SK-N-SH (cell line): Measurements from ENCODE around the gene RALA. TPM values are rescaled to one million over a fixed set of nuclear protein-coding genes. Genes with fewer than 3 reads are reported as not detected.

Source experiments
- CTCF ChIA-PET: fragments of 300-600, 350-600 bp; formaldehyde crosslinking; extraction: SDS; loops from one replicate; lab custom pipeline; 2021; lab: Yijun Ruan, JAX
- POLR2A ChIA-PET: fragments of 350-600 bp; sonication (Branson Sonifier 250); formaldehyde crosslinking; extraction: SDS; loops from one replicate; lab custom pipeline; 2020; ENCODE audit warnings: antibody characterized with exemption, inconsistent platforms; lab: Yijun Ruan, JAX
- DNase-seq: peaks from one replicate; pipeline ENCODE4 v3.0.0; 2012
- H2AFZ ChIP-seq: fragments of 200-600 bp; sonication (generic); 2 replicates; pipeline ENCODE4 v1.8.1; 2016; ENCODE audit warnings: antibody characterized with exemption, mild to moderate bottlenecking, low read depth
- H3F3A ChIP-seq: fragments of 200-600 bp; sonication (generic); replicated peaks from 2 replicates; pipeline ENCODE3; 2016; ENCODE audit warnings: antibody characterized with exemption, mild to moderate bottlenecking; ENCODE audit not compliant: insufficient read depth
- H3K27ac ChIP-seq, 2 experiments: fragments of 200-500 bp in 1 of 2; fragments of 200-600 bp in 1 of 2; sonication (Bioruptor generic) in 1 of 2; sonication (generic), shearing (Covaris generic) in 1 of 2; 2 replicates each; pipeline versions ENCODE4 v1.5.1 to v1.6.1; 2014 to 2016; ENCODE audit warnings: low read depth in 2 of 2, inconsistent platforms in 1 of 2, low read length in 1 of 2, mild to moderate bottlenecking in 1 of 2, mixed read lengths in 1 of 2
- H3K27me3 ChIP-seq: fragments of 200-600 bp; sonication (generic), shearing (Covaris generic); 2 replicates; pipeline ENCODE4 v1.6.1; 2016; ENCODE audit warnings: mixed run types; ENCODE audit not compliant: insufficient read depth
- H3K36me3 ChIP-seq, 2 experiments: fragments of 200-500 bp in 1 of 2; fragments of 200-600 bp in 1 of 2; sonication (Bioruptor generic) in 1 of 2; sonication (generic) in 1 of 2; replicated peaks in 1 of 2; 2 replicates each; pipeline versions ENCODE3 to v1.5.1; 2014 to 2016; ENCODE audit warnings: low read length in 1 of 2, mild to moderate bottlenecking in 1 of 2; ENCODE audit not compliant: insufficient read depth in 2 of 2, control insufficient read depth in 1 of 2
- H3K4me1 ChIP-seq, 2 experiments: fragments of 200-500 bp in 1 of 2; fragments of 200-600 bp in 1 of 2; sonication (Bioruptor generic) in 1 of 2; sonication (generic), shearing (Covaris generic) in 1 of 2; 2 replicates each; pipeline versions ENCODE4 v1.5.1 to v1.6.1; 2014 to 2016; ENCODE audit warnings: low read depth in 1 of 2, low read length in 1 of 2, mixed run types in 1 of 2; ENCODE audit not compliant: insufficient read depth in 2 of 2, control insufficient read depth in 1 of 2
- H3K4me2 ChIP-seq: fragments of 200-600 bp; sonication (generic), shearing (Covaris generic); 2 replicates; pipeline ENCODE4 v1.6.1; 2017; ENCODE audit warnings: mixed run types
- H3K4me3 ChIP-seq, 2 experiments: fragments of 200-500 bp in 1 of 2; fragments of 200-600 bp in 1 of 2; sonication (Bioruptor generic) in 1 of 2; sonication (generic), shearing (Covaris generic) in 1 of 2; 2 replicates each; pipeline versions ENCODE4 v1.5.1 to v1.8.1; 2014 to 2016; ENCODE audit warnings: low read depth in 2 of 2, inconsistent platforms in 1 of 2, low read length in 1 of 2, mild to moderate bottlenecking in 1 of 2, mixed read lengths in 1 of 2, moderate library complexity in 1 of 2
- H3K79me2 ChIP-seq: fragments of 200-600 bp; sonication (generic); 2 replicates; pipeline ENCODE4 v1.8.1; 2017; ENCODE audit warnings: mild to moderate bottlenecking; ENCODE audit not compliant: insufficient read depth
- H3K9ac ChIP-seq: fragments of 200-600 bp; sonication (generic); 2 replicates; pipeline ENCODE4 v1.6.1; 2017; ENCODE audit warnings: mixed run types
- H3K9me2 ChIP-seq: fragments of 200-600 bp; sonication (generic); 2 replicates; pipeline ENCODE4 v1.6.1; 2017; ENCODE audit warnings: mixed run types
- H3K9me3 ChIP-seq: fragments of 200-600 bp; sonication (generic); 2 replicates; pipeline ENCODE4 v1.6.1; 2017; ENCODE audit warnings: mixed run types, mild to moderate bottlenecking, moderate library complexity
- H4K20me1 ChIP-seq: fragments of 200-600 bp; sonication (generic); 2 replicates; pipeline ENCODE4 v1.6.1; 2017; ENCODE audit warnings: mild to moderate bottlenecking, mixed run types; ENCODE audit not compliant: insufficient read depth
- CHD2 ChIP-seq: fragments of 150-350 bp; IDR thresholded peaks from 2 replicates; pipeline ENCODE4 v1.6.1; 2018; ENCODE audit warnings: low read length; ENCODE audit not compliant: partially characterized antibody
- EP300 ChIP-seq, 2 experiments: IDR thresholded peaks; 2 replicates each; pipeline versions ENCODE4 v1.4.0 to v1.6.1; 2012; ENCODE audit warnings: borderline replicate concordance in 1 of 2, low read depth in 1 of 2, low read length in 1 of 2
- EZH2phosphoT487 ChIP-seq: fragments of 200-600 bp; sonication (generic); IDR thresholded peaks from 2 replicates; pipeline ENCODE4 v1.6.1; 2017; ENCODE audit warnings: low read depth, mixed run types, mild to moderate bottlenecking, antibody characterized with exemption, moderate library complexity, borderline replicate concordance
- GATA2 ChIP-seq: sonication (generic); formaldehyde crosslinking; IDR thresholded peaks from 2 replicates; pipeline ENCODE4 v1.5.0; 2020; ENCODE audit warnings: mild to moderate bottlenecking, missing genetic modification reagents
- JUND ChIP-seq: IDR thresholded peaks from 2 replicates; pipeline ENCODE4 v1.4.0; 2012
- RAD21 ChIP-seq: IDR thresholded peaks from 2 replicates; pipeline ENCODE4 v1.6.1; 2012; ENCODE audit warnings: mild to moderate bottlenecking, low read length
- REST ChIP-seq: IDR thresholded peaks from 2 replicates; pipeline ENCODE4 v1.6.1; 2012; ENCODE audit warnings: mild to moderate bottlenecking, low read depth, low read length, moderate library complexity
- YY1 ChIP-seq: IDR thresholded peaks from 2 replicates; pipeline ENCODE4 v1.4.0; 2012; ENCODE audit warnings: low read depth, mild to moderate bottlenecking
- ZBTB33 ChIP-seq: IDR thresholded peaks from 2 replicates; pipeline ENCODE4 v1.4.0; 2012; ENCODE audit warnings: low read depth, borderline replicate concordance
- WGBS: methylation state at CpG from one replicate; pipeline ENCODE4 v1.1.6; 2017; ENCODE audit warnings: low lambda C conversion rate; 5-methylcytosine and 5-hydroxymethylcytosine counted together
- polyA plus RNA-seq, 3 experiments: library from polyadenylated mRNA; depleted of rRNA; stranded (reverse); fragments of >200 nt; gene quantifications; 2 replicates each; pipeline ENCODE4 v1.2.3, GENCODE V29; 2012
- TF ChIP-seq, protein P1 (sequence below): IDR thresholded peaks from 2 replicates; pipeline ENCODE4 v1.4.0; 2012; ENCODE audit warnings: low read depth
- TF ChIP-seq, protein P2 (sequence below): fragments of 200-600 bp; sonication (generic); IDR thresholded peaks from 2 replicates; pipeline ENCODE4 v1.6.1; 2017; ENCODE audit warnings: antibody characterized with exemption, mild to moderate bottlenecking, moderate library complexity
- TF ChIP-seq, protein P3 (sequence below): IDR thresholded peaks from 2 replicates; pipeline ENCODE4; 2012
- TF ChIP-seq, protein P4 (sequence below): fragments of 150-350 bp; IDR thresholded peaks from 2 replicates; pipeline ENCODE4 v1.6.1; 2017; ENCODE audit warnings: antibody characterized with exemption, low read length, low read depth, borderline replicate concordance
- TF ChIP-seq, protein P5 (sequence below): fragments of 150-350 bp; IDR thresholded peaks from 2 replicates; pipeline ENCODE4 v1.6.1; 2016; ENCODE audit warnings: mild to moderate bottlenecking, low read depth, low read length

RALA gene
- polyA plus RNA-seq, 1 of the 3 experiments (the other 2 are of a cell fraction): 29.0 TPM

- Histone ChIP-seq H3K36me3 (peaks cover 3 to 33% of the 10 kb centered on the region in 2 experiments), H3K79me2 (peaks cover 99% of the 10 kb centered on the region), H3K9me2 (no peaks in the 10 kb centered on the region), H3F3A (peaks cover 38% of the 10 kb centered on the region), H4K20me1 (peaks cover 46% of the 10 kb centered on the region), H2AFZ (no peak overlapping the region), H3K4me3 (no peak overlapping the region), H3K27me3 (no peaks in the 10 kb centered on the region), H3K9ac (no peak overlapping the region), H3K4me1 (peaks cover 2 to 13% of the 10 kb centered on the region in 2 experiments; a peak in 3 of 4 replicates), H3K4me2 (no peak overlapping the region), H3K9me3 (no peaks in the 10 kb centered on the region), H3K27ac (no peak overlapping the region)
- CTCF ChIA-PET: interaction anchor here (0.7 to 2.8 kb wide), 4 partner anchors 14 to 92 kb away, joined by 3 to 9 read pairs (median 4); no protein-coding TSS in a partner anchor
- POLR2A ChIA-PET: no interaction called here
- DNase-seq: no peak
- TF ChIP-seq EZH2phosphoT487: no peak
- TF ChIP-seq, protein P1, sequence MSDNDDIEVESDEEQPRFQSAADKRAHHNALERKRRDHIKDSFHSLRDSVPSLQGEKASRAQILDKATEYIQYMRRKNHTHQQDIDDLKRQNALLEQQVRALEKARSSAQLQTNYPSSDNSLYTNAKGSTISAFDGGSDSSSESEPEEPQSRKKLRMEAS: no peak
- TF ChIP-seq CHD2: no peak
- TF ChIP-seq JUND: no peak
- TF ChIP-seq, protein P2, sequence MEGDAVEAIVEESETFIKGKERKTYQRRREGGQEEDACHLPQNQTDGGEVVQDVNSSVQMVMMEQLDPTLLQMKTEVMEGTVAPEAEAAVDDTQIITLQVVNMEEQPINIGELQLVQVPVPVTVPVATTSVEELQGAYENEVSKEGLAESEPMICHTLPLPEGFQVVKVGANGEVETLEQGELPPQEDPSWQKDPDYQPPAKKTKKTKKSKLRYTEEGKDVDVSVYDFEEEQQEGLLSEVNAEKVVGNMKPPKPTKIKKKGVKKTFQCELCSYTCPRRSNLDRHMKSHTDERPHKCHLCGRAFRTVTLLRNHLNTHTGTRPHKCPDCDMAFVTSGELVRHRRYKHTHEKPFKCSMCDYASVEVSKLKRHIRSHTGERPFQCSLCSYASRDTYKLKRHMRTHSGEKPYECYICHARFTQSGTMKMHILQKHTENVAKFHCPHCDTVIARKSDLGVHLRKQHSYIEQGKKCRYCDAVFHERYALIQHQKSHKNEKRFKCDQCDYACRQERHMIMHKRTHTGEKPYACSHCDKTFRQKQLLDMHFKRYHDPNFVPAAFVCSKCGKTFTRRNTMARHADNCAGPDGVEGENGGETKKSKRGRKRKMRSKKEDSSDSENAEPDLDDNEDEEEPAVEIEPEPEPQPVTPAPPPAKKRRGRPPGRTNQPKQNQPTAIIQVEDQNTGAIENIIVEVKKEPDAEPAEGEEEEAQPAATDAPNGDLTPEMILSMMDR: no peak
- no peak for TF ChIP-seq RAD21
- TF ChIP-seq GATA2 (CRISPR knock-in tag): no peak
- TF ChIP-seq REST: no peak
These were observed 48.8 kb downstream of the RALA start for GRCh38 chr7:39672176-39672575.

- peaks cover 0 to 8% of the 10 kb centered on the region in 2 experiments; a peak in 2 of 4 replicates for H3K4me1 ChIP-seq
- H3F3A ChIP-seq: peaks cover 39% of the 10 kb centered on the region
- H3K27me3 ChIP-seq: no peaks in the 10 kb centered on the region
- TF ChIP-seq, protein P3, sequence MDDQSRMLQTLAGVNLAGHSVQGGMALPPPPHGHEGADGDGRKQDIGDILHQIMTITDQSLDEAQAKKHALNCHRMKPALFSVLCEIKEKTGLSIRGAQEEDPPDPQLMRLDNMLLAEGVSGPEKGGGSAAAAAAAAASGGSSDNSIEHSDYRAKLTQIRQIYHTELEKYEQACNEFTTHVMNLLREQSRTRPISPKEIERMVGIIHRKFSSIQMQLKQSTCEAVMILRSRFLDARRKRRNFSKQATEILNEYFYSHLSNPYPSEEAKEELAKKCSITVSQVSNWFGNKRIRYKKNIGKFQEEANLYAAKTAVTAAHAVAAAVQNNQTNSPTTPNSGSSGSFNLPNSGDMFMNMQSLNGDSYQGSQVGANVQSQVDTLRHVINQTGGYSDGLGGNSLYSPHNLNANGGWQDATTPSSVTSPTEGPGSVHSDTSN: no peak
- no peak for TF ChIP-seq JUND
- no peak for TF ChIP-seq EP300 (IDR thresholded peaks at IDR 0.05; ENCODE audit: borderline replicate concordance in 1 of 2, low read depth in 1 of 2, low read length in 1 of 2)
- TF ChIP-seq ZBTB33: no peak
- TF ChIP-seq, protein P4, sequence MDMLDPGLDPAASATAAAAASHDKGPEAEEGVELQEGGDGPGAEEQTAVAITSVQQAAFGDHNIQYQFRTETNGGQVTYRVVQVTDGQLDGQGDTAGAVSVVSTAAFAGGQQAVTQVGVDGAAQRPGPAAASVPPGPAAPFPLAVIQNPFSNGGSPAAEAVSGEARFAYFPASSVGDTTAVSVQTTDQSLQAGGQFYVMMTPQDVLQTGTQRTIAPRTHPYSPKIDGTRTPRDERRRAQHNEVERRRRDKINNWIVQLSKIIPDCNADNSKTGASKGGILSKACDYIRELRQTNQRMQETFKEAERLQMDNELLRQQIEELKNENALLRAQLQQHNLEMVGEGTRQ: no peak
- TF ChIP-seq, protein P5, sequence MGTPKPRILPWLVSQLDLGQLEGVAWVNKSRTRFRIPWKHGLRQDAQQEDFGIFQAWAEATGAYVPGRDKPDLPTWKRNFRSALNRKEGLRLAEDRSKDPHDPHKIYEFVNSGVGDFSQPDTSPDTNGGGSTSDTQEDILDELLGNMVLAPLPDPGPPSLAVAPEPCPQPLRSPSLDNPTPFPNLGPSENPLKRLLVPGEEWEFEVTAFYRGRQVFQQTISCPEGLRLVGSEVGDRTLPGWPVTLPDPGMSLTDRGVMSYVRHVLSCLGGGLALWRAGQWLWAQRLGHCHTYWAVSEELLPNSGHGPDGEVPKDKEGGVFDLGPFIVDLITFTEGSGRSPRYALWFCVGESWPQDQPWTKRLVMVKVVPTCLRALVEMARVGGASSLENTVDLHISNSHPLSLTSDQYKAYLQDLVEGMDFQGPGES: no peak
- no peak for TF ChIP-seq RAD21
- TF ChIP-seq YY1: no peak
- DNase-seq: no peak
- POLR2A ChIA-PET: no interaction called here
- H4K20me1 ChIP-seq: peaks cover 49% of the 10 kb centered on the region
- CTCF ChIA-PET: interaction anchor here (0.7 kb wide), 1 partner anchor 10 kb away, joined by 3 read pairs; no protein-coding TSS in a partner anchor
- no peak overlapping the region for H2AFZ ChIP-seq
- no peaks in the 10 kb centered on the region for H3K9me3 ChIP-seq
- no peak overlapping the region for H3K4me3 ChIP-seq
- H3K79me2 ChIP-seq: peaks cover 95% of the 10 kb centered on the region
- H3K9ac ChIP-seq: no peak overlapping the region
- H3K9me2 ChIP-seq: no peaks in the 10 kb centered on the region
- 95% methylated on average over 3 of the region's 3 CpGs for WGBS
- H3K4me2 ChIP-seq: no peak overlapping the region
- H3K36me3 ChIP-seq: peaks cover 0 to 33% of the 10 kb centered on the region in 2 experiments
- H3K27ac ChIP-seq: no peak overlapping the region
These were observed 50.5 kb downstream of the RALA start for GRCh38 chr7:39673868-39674267.
